LoVo (cell line): ENCODE results near the gene CMTR2.
"Not testable (repeated sequence)": the region's sequence is repeated elsewhere in the genome, so short reads cannot be mapped to it uniquely, and the experiment has no call there.

Experiments used
- DNase-seq: peaks from one replicate; pipeline ENCODE4 v3.0.0-alpha.2; 2016; ENCODE audit warnings: low spot score

The CMTR2 gene

DNA sequence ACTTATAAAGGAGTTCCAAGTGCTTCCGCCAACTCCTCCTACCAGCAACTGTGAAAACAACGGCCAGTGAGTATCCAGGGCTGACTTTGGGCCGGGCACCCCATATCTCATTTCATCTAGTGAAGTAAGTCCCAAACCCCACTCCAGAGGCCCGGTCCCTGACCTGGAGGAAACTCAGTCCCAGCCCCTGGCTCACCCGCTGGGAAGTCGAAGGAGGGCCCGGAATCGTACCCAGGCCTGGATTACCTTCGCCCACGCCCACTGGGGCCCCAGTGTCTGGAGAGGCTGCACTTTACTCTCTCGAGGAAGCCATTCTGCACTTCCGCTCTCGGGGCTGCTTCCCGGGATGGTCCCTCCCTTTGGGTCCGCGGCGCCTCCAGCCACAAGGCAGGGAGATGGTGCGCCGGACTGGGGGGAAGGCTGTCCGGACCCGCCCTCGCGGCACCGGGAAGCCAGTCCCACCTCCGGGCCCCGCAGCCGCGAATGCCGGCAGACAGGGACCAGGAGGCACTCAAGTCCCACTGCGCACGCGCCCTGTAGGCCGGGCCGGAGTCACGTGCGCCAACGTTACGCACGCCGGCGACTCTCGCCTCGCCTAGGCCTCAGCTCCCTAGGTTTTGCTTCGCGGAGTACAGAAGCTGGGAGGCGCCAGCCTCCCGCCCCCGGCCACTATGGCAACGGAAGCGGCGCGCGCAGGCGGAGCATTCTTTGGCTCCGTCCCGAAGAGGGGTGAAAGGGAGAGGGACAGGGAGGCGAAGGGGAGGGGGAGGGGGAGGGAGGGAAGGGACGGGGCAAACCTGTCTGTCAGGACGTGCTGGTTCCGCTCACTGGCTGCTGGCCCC, at the start of gene CMTR2:
Gene CMTR2, minus strand, starts transcription at position 513 of the 842 bp plus-strand sequence. CDS start 3,482 bp downstream, outside the sequence.
- peak; percentile 98 for DNase-seq

GRCh38 chr16:71338632-71339031, 49.4 kb upstream of the CMTR2 start:
- DNase-seq = peak; percentile 20

DNA sequence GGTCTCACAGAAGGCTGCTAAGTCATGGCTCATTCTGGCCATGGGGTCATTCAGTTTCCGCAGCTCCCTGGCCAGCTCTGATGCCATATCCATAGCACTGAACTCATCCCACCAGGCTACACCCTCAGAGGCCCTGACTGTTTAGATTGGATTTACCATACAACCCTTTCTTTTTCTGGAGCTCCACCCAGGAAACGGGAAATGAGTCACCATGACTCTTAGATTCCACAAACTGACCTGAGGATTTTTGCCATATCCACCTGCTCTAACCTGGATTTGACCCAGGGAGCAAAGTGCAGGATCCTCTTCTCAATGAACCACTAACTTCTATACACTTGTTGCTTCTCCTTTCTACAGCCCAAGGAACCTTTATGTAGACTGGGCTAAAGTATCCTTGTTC, 49.0 kb upstream of the CMTR2 start:
- peak; percentile 85 for DNase-seq

DNA sequence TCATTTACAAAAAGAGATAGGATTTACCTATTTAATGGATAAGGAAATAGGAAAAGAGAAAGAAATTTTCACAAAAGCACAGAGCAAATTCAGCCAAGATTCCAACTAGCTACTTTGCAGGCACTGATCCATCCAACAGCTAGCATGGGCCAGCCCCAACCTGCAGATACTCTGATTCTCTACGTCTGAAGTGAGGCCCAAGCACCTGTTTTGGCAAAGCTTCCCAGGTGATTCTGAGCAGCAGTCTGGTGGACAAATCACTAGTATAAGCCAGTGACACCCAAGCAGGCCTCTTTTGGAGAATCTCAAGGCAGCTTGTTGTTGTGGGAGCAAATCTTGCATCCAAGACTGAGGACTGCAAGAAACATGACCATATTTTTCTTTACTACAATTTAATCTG, 48.4 kb upstream of the CMTR2 start:
- DNase-seq = peak; percentile 8

DNA sequence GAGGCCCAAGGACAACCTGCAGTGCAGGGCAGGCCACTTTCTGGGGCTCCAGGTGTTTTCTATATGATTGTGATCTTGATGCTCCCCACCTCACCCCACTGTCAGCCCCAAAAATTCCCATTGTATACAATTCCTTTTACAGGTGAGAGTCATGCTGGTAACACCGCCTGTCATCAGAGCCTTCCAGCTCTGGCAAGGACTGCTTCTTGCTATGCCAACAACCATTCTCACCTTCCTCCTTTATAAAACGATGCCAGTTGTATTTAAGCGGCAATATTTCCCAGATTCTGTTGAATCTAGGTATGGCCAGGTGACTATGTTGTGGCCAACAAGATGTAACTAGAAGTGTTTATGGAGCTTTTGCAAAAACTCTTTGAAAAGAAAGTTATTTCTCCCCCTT, 38.9 kb upstream of the CMTR2 start:
- DNase-seq = no peak

DNA sequence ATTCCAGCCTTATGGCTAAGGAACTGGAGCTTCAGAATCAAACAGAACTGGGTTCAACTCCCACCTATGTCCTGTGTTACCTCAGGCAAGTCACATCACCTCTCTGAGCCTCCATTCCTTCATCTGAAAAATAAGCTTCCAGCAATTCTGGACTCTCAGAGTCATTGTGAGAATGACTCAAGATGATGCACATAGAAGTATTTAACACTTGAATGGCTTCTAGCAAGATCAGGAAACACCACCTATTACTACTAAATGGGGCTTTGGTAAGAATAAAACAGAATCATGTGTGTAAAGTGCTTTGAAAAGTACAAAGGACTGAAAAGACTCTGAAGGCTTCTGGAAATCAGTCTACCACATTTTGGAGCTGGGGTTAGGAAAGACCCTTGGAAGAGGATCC, 38.5 kb upstream of the CMTR2 start:
- no peak for DNase-seq

- DNase-seq = no peak
Measured at GRCh38 chr16:71319999-71320398, 30.8 kb upstream of the CMTR2 start.

- DNase-seq = no peak
Measured at GRCh38 chr16:71315269-71315668, 26.1 kb upstream of the CMTR2 start.

DNA sequence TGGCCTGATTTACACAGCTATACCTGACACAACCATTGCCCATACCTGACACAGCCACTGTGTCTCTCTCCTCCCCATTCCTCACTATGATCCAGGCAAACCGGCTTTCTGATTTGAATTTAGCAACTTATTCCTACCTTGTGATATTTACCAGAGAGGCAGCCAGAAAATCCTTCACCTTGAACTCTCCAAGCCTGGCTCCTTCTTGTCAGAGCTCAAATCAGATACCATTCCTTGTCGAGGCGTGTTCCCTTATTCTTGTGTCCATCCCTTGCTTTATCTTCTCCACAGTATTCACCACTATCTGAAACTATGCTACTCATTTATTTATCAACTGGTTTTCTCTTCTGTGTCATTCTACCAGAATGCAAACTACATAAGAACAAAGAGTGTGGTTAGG, 24.4 kb upstream of the CMTR2 start:
- not testable (repeated sequence) for DNase-seq

- no peak for DNase-seq
Measured at GRCh38 chr16:71311553-71312158, 22.5 kb upstream of the CMTR2 start.

DNA sequence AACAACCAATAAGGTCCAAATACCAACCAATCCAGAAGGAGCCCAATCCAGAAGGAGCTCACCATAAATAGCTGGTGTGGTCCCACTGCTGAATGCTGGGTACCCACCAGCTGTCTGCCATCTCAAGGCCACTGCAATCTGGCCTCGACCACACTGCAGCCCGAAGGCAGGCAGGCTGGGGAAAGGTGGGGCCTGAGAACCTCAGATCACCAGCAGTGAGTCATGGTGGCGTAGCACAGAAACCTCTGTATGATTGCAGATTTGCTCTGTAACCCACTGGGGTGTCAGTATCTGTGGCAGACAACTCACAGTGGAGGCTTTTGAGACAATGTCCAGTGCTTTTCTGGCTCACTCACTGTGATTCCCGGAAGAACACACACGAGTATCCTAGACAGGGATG, 14.7 kb upstream of the CMTR2 start:
- no peak for DNase-seq

- no peak for DNase-seq
Measured at GRCh38 chr16:71297341-71297634, 8.1 kb upstream of the CMTR2 start.

DNA sequence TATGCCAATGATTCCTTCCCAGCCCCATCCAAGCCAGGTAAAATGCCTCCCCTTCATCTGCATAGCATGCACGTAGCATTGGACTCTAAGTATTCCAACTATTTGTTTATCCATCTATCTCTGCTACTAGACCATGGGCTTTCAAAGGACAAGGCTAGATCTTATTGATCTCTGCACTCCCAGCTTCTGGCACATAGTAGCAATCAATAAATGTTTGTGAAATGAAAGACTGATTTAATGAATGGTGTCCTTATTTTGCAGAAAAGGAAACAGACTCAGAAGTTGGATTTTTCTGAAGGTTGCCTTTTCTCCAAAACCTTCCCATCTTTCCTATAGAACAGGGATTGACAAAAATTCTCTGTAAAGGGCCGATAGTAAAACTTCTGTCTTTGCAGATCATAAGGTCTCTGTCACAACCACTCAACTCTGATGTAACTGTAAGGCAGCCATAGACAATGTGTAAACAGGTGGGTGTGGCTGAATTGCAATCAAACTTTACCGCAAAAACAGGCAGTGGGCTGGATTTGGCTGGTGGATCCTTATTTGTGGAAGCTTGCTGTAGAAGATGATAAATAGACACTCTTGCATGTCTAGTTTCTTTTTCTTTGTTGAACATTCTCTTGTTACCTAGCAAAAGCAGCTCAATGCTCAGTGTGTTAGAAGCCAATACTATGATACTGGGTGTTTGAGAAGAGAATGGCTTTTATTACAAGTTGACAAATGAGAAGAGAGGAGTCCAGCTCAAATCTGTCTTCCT, 7.6 kb upstream of the CMTR2 start:
- DNase-seq = no peak

GRCh38 chr16:71295950-71296349, 6.7 kb upstream of the CMTR2 start:
- no peak for DNase-seq

DNA sequence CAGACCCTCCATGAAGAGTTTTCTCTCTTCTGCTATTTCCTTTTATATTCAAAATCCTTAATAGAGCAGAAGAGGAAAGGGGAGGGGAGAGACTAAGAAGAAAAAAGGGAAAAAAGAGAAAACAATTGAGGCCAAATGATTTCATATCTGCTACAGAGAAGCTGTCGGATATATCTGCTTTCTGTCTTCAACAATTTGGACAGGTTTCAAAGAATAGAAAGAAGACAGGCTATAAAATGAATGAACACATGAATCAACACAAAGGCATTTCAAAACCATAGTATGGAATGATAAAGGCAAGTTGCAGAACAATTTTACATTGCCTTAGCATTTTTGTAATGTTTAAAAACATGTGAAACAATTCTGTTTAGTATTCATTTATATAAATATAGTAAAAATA, 4.7 kb upstream of the CMTR2 start:
- DNase-seq = no peak

- not testable (repeated sequence) for DNase-seq
Measured at GRCh38 chr16:71292095-71292494, 2.9 kb upstream of the CMTR2 start.

DNA sequence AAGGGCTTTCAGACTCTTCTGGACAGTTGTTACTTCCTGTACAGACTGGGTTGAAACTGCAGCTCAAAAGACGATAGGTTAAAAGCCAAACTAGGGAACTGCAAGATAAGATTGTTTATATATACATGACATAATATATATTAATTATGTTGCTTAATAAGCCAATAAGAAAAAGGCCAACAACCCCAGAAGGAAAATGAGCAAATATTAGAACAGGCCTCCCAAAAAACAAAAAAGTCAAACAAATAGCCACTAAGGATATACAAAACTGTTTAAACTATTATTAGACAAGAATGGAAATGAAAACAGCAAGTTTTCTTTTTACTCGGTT, 495 bp upstream of the CMTR2 start:
- no peak for DNase-seq

DNA sequence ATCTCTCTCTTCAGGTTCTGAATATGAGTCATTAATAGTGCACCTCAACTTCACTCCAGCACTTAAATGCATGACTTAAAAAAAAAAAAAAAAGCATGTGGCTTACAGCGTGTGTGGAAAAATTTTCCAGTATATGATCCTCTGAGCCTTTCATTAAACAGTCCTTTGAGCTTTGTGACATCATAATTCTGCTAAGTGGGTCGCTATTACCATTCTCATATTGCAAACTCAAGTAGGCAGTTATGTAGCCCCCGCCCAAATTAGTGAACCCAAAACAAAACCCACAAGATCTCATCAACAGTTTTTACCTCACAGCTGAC, 672 bp downstream of the CMTR2 start:
- no peak for DNase-seq

GRCh38 chr16:71287911-71288310, 1.3 kb downstream of the CMTR2 start:
- no peak for DNase-seq

DNA sequence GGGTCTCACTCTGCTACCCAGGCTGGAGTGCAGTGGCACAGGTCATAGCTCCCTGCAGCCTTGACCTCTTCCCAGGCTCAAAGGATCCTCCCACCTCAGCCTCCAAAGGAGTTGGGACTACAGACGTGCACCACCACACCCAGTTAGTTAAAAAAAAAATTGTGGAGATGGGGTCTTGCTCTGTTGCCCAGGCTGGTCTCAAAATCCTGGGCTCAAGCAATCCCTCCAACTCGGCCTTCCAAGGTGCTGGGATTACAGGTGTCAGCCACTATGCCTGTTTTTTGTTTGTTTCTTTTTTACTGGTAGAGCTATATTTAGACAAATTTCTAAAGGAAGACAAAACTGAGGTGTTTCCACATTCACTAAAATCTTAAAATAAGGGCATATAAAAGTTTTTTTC, 1.7 kb downstream of the CMTR2 start:
- no peak for DNase-seq

- DNase-seq = no peak
Measured at GRCh38 chr16:71283612-71284011, 5.6 kb downstream of the CMTR2 start.

GRCh38 chr16:71282943-71283342, 6.3 kb downstream of the CMTR2 start:
- DNase-seq = no peak

DNA sequence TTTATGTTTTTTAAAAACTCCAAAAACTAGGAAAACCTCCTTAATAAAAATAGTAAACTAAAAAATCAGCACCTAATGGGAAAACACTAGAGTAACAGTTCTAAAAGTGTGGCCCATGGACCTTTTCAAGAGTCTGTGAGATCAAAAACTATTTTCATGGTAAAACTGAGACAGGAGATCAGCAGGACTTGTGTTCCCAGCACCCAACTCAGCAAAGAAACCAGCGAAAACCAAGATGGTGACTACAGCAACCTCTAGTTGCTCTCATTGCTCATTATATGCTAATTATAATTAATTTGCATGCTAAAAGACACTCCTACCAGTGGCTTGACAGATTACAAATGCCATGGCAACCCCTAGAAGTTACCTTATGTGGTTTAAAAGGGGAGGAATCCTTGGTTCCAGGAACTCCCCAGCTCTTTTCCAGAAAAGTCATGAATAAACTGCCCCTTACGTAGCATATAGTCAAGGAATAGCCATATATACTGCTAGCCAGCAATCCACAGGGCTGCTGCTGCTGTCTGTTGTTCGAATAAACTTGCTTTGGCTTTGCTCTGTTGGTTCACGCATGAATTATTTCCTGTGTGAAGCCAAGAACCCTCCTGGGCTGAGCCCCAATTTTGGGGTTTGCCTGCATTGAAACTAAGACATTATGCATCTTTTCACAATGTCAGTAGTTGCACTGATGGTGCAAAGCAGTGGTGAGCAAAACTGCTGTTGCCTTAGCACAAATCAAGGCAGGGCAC, 12.4 kb downstream of the CMTR2 start:
- DNase-seq = no peak
